GM10266 (cell line): ENCODE data around the gene CNTF.

ENCODE experiments used
- DNase-seq: peaks from one replicate; pipeline ENCODE4 v3.0.0; 2012; ENCODE audit errors: extremely low spot score
- TF ChIP-seq, protein P1 (sequence below): IDR thresholded peaks from 2 replicates; pipeline ENCODE4 v1.5.1; 2012; ENCODE audit warnings: mild to moderate bottlenecking, low read depth; ENCODE audit not compliant: control insufficient read depth, insufficient read depth; ENCODE audit errors: missing control alignments

The CNTF gene

DNA sequence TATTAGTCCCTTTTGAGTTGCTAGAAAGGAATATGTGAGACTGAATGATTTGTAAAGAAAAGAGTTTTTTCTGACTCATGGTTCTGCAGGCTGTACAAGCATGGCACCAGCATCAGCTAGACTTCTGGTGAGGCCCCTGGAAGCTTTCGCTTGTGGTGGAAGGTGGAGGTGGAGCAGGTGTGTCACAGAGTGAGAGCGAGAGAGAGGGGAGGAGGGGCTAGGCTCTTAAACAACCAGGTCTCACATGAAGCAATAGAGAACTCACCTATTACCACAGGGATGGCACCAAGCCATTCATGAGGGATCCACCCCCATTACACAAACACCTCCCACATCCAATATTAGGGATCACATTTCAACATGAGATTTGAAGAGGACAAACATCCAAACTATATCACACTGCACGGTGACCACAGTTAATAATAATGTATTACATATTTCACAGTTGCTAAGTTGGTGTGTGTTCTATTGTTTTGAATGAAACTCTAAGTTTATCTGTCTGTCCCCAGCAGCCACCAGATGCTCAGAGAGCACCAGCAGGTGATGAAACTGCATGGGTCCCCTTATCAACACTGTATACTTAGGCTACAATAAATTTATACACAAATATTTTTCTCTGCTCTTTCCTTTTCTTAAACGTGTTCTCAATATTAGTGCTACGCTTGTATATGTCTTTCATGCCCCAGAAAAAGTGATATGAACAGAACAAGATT, 29.5 kb upstream of the CNTF start:
- DNase-seq: no peak
- TF ChIP-seq, protein P1, sequence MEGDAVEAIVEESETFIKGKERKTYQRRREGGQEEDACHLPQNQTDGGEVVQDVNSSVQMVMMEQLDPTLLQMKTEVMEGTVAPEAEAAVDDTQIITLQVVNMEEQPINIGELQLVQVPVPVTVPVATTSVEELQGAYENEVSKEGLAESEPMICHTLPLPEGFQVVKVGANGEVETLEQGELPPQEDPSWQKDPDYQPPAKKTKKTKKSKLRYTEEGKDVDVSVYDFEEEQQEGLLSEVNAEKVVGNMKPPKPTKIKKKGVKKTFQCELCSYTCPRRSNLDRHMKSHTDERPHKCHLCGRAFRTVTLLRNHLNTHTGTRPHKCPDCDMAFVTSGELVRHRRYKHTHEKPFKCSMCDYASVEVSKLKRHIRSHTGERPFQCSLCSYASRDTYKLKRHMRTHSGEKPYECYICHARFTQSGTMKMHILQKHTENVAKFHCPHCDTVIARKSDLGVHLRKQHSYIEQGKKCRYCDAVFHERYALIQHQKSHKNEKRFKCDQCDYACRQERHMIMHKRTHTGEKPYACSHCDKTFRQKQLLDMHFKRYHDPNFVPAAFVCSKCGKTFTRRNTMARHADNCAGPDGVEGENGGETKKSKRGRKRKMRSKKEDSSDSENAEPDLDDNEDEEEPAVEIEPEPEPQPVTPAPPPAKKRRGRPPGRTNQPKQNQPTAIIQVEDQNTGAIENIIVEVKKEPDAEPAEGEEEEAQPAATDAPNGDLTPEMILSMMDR: no peak

- TF ChIP-seq, protein P1: no peak
- DNase-seq: no peak
Measured at GRCh38 chr11:58594826-58595225, 27.6 kb upstream of the CNTF start.

- DNase-seq: no peak
- TF ChIP-seq, protein P1: no peak
Measured at GRCh38 chr11:58596621-58597020, 25.8 kb upstream of the CNTF start.

GRCh38 chr11:58597486-58598144, 24.9 kb upstream of the CNTF start:
- no peak for DNase-seq
- TF ChIP-seq, protein P1: no peak

- DNase-seq: no peak
- TF ChIP-seq, protein P1: no peak
Measured at GRCh38 chr11:58600510-58600909, 22.0 kb upstream of the CNTF start.

DNA sequence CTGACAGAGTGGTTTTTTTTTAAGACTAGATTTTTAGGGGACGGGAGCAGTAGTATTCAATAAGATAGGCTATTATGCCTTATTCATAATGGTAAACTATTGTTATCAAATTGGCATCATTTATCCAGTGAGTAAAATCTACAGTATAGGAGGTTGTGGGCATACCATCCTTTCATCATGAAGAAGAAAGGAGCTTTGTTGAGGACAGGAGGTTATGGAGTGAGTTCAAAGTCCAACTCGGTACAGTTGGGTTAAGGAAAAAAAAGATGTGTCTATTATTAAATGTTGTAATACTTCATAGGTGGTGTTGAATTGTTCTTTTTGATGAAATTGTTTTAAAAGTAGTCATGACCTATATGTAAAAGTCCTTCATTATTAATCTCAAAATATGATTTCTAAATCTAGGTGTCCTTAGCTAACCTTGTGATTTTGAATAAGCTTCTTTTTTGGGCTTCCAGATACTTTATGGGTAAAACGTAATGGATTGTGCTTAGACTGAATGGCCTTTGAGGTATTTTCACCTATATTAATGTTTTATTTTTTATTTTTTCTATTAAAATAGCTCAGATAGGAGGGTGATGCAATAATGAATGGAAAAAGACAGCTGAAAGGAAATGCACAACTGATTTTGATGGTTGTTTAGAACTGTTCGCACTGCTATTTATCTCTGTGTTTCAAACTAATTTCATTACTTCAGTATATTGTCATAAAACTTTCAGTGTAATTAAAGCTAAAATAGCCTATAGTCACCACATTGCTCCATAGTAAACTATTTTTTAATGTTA, 15.3 kb upstream of the CNTF start:
- DNase-seq: no peak
- TF ChIP-seq, protein P1: no peak
